GM19025 (cell line): ENCODE data around the gene IGSF21.

Experiments
- ATAC-seq: cut with Tn5 transposase; IDR thresholded peaks from one replicate; pipeline ENCODE4 v1.9.1; 2021; ENCODE audit warnings: mild to moderate bottlenecking, low read depth, moderate library complexity; ENCODE audit not compliant: unreplicated experiment

The IGSF21 gene

DNA sequence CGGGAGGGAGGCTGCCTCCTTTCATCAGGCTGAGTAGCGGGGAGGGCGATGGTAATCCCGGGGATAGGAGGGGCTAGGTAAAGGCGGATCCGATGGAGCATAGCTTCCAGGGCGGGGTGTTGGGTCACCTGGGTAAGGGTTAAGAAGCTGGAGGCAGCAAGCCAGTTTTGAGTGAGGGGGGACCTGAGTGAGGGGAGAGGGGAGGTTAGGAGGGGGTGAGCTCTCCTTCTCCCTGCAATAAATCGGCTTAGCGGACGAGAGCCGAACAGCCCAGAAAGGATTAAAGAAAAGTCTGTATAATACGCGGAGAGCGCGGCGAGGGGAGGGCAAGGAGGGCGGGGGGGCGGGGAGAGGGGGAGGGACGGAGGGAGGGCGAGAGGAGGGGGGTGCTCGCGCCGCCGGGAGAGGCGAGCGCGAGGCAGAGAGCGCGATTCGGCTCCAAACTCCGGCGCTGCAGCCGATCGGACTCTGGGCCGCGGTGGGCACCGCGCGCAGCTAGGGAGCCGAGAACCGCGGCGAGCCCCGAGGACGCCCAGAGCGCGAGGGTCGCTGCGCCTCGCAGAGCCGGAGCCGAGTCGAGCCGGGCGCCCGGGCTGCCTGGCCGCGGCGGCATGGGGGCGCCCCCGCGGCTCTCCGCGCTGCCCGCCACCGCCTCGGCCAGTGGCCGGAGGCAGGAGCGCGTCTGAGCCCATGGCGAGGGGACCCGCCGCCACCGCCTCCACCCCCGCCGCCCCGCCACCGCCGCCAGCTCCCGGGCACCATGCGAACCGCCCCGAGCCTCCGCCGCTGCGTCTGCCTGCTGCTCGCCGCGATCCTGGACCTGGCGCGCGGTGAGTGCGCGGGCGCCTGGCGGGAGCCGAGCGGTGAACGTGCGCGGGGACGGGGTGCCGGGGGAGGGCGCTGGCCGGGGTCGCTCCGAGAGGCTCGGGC is at the start of gene IGSF21:
IGSF21 (plus strand) TSS at position 430 of the 930 bp plus-strand sequence; CDS start at position 761, 331 bp downstream.
- ATAC-seq = no peak

DNA sequence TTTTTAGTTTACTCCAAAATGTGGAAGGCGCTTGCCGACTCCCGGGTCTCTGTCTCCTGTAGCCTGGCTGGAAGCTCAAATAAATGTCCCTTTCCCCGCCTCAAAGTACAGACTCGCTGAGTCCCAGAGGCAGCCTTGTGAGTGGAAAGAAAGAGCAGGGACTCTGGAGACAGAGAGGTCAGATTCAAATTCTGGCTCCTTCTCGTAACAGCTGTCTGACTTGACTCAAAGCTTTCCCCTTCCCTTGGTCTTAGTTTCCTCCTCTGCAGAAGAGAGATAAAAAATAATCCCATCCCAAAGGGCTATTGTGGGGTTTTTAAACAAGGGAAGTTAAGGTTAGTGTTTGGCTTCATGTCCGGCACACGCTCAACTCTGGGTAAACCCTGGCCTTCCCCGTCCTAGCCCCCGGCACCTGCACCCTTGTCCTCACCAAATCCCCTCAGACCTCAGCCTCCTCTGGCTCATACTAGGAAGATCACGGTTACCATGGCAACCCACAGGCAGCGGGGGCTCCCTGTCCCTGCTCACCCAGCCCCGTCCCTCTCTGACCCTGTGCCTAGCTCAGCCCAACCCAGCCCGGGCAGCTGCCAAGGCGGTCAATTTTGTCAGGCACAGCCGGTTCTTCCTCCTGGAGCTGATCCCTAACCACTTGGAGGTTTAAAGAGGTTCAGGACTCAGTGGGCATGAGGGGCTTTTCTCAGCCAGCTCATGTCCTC is 49.2 kb upstream of the IGSF21 start:
- no peak for ATAC-seq

GRCh38 chr1:18058981-18059605 is 48.5 kb upstream of the IGSF21 start:
- no peak for ATAC-seq

DNA sequence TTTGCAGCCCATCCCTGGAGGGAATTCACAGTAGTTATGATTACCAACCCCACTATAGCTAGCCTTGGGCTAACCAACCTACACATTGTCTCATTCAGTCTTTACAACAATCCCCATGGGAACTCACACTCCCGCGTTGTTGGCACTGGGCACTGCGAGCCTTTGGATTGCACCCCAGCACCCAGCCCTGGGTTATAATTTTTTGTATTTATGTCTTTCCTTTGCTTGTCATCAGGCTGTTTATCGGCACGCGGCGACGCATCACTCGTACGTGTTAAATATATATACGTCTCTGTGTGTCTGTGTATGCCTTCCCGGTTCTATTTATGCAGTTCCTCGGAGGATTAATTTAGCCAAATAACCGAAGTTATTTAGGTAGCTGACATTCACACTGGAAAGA is 47.2 kb upstream of the IGSF21 start:
- ATAC-seq = no peak

DNA sequence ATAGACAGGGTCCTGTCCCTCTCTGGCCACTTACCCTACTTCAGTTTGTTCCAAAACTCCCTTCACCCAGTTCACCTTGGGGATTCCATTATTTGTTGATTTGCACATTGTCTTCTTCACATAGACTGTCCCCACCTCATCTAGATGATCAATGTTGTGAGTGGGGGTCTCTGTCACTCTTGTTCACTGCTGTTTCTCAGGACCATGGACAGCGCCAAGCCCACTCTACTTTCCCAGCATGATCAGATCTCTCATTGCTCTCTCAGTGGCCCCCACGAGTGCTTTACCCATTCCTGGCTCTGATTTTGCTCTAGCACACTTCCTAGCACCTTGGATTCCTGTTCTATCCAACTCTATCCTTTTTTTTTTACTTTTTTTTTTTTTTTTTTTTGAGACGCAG is 45.4 kb upstream of the IGSF21 start:
- ATAC-seq = no peak

DNA sequence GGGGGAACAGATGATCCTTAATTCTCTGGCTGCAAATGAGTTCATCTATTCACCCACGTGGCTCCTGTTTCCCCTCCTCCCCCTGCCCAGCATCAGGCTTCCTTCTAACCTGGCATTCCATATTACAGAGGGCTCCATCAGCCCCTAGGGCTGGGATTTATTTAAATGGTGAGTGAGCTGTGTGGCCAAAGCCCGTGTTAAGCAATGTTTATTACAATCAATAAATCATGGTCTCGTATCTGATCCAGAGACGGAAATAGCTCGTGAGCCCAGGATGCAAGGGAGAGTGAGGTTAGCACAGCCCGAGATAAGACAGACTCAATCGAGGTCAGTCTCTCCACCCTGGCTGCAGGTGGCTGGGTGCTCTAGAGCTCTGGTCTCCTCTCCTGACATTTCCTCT is 43.1 kb upstream of the IGSF21 start:
- no peak for ATAC-seq

DNA sequence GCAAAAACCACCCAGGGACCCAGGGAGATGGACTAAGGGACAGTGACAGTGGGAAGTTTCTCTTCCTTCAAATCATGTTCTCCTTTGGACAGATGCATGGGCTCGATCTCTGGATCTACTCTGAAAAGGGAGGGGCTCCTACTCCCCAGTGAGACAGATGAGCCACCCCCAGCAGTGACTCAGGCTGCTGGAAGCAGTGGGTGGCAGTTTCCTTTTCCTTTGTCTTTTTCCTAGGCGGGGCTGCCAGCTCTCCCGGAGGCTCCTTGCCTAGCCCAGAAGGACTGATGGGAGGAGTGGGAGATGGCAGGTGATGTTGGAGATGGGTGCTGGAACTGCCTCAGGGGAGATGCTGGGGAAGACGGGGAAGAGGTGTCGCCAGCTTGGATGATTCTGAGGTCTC is 41.0 kb upstream of the IGSF21 start:
- no peak for ATAC-seq

DNA sequence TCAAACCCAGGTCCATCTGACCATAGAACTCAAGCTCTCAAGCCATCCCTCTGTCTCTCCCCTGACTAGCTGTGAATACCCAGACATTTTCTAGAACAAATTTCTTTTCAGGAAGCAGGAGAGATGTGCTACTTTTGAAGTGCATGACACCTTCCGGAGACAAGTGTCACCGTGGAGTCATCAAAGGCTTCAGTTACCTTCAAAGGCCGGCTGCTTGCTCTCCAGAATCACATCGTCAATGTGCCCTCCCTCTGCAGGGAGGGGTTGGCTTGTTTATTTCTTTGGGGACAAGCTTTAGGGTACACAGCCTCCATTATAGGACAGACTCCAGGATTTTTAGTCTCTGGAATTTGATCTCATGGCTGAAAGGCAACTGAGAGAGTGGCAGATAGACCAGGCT is 37.7 kb upstream of the IGSF21 start:
- ATAC-seq = no peak

DNA sequence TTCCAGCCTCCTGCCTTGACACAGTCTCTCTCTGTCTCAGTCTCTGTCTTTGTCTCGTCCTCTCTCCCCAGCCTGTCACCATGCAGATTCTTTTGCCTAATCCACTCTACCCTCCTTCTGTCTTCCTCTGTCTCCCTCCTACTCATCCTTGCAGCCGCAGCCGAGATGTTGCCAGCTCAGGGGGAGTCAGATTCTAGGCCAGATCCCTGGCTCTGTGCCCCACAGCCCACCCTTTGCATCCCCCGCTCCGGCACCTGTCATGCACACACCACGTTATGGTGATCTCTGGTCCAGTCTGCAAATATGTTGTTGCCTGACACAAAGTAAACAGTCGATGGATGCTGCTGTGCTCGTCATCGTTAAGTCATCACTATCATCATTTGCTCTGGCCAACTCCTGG is 35.5 kb upstream of the IGSF21 start:
- no peak for ATAC-seq

- no peak for ATAC-seq
These were observed 34.4 kb upstream of the IGSF21 start for GRCh38 chr1:18073066-18073642.

- ATAC-seq = no peak
These were observed 29.9 kb upstream of the IGSF21 start for GRCh38 chr1:18077657-18078215.

- ATAC-seq = no peak
These were observed 27.5 kb upstream of the IGSF21 start for GRCh38 chr1:18079941-18080735.

GRCh38 chr1:18085387-18086074 is 22.1 kb upstream of the IGSF21 start:
- no peak for ATAC-seq

- no peak for ATAC-seq
These were observed 19.5 kb upstream of the IGSF21 start for GRCh38 chr1:18088077-18088594.

- ATAC-seq = no peak
These were observed 18.1 kb upstream of the IGSF21 start for GRCh38 chr1:18089488-18089887.

DNA sequence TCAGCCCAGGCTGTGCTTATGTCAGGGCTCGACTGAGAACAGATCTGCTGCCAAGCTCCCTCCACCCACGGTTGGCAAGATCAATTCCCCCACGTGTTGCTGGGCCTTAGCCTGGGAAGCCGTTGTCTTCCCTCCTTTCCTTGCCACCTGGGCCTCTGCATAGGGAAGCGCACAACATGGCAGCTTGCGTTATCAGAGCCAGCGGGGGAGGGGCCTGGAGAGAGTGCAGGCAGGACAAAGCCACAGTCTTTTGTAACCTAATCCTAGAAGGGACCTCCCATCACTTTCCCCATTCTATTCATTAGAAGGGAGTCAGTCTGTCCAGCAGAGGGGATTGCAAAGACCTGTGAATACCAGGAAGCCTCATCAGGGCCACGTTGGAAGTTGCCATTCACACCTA is 17.0 kb upstream of the IGSF21 start:
- no peak for ATAC-seq

GRCh38 chr1:18091660-18092446 is 15.7 kb upstream of the IGSF21 start:
- ATAC-seq = no peak

DNA sequence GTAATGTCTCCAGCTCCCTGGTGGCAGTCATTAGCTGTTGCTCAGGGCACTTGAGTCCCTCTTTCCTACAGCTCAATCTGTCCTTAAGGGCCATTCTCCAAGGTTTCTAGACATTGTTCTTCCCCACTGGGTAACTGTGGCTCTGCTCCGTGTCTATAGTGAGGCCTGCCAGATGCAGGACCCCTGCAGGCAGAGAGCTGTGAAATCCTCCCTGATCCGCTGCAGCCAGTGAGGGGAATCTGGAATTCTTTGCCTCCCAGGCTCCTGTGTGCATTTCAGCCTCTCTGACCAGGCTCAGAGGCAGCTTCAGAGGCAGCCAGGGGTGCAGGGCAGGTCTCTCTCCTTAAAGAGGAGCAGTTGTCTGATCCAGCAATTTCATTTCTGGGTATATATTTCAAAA is 14.4 kb upstream of the IGSF21 start:
- no peak for ATAC-seq
